Mesenchymal stem cell (in vitro differentiated cells and primary cell): ENCODE results near the gene RPL41.

Experiments
- DNase-seq: peaks from one replicate; pipeline ENCODE4 v3.0.0-alpha.2; 2013
- H2AFZ ChIP-seq: one replicate; pipeline ENCODE4 v1.6.1; 2013; ENCODE audit warnings: low read depth, mild to moderate bottlenecking, control low read depth, inconsistent platforms, low read length, moderate library complexity
- H2AK5ac ChIP-seq: 2 replicates; pipeline ENCODE4 v1.6.1; 2013; ENCODE audit warnings: low read length, moderate library complexity, mild to moderate bottlenecking, inconsistent platforms; ENCODE audit not compliant: severe bottlenecking
- H2BK120ac ChIP-seq: one replicate; pipeline ENCODE4 v1.6.1; 2013; ENCODE audit warnings: low read depth, mild to moderate bottlenecking, inconsistent platforms, low read length, moderate library complexity
- H2BK12ac ChIP-seq, 2 experiments: one replicate each; pipeline ENCODE4 v1.6.1; 2013; ENCODE audit warnings: inconsistent platforms in 2 of 2, low read length in 2 of 2, mild to moderate bottlenecking in 2 of 2, moderate library complexity in 2 of 2, control low read depth in 1 of 2
- H2BK15ac ChIP-seq: one replicate; pipeline ENCODE4 v1.6.1; 2013; ENCODE audit warnings: mild to moderate bottlenecking, low read depth, inconsistent platforms; ENCODE audit not compliant: poor library complexity, severe bottlenecking
- H2BK5ac ChIP-seq: 2 replicates; pipeline ENCODE4 v1.6.1; 2013; ENCODE audit warnings: low read depth, mild to moderate bottlenecking, low read length, control low read depth, inconsistent platforms; ENCODE audit not compliant: poor library complexity, severe bottlenecking
- H3K14ac ChIP-seq, 2 experiments: one replicate each; pipeline ENCODE4 v1.6.1; 2013; ENCODE audit warnings: inconsistent platforms in 2 of 2, low read length in 2 of 2, control low read depth in 1 of 2, mild to moderate bottlenecking in 1 of 2, moderate library complexity in 1 of 2
- H3K18ac ChIP-seq, 2 experiments: one replicate each; pipeline ENCODE4 v1.6.1; 2013; ENCODE audit warnings: inconsistent platforms in 2 of 2, low read length in 2 of 2, control low read depth in 1 of 2, low read depth in 1 of 2, mild to moderate bottlenecking in 1 of 2
- H3K23ac ChIP-seq, 2 experiments: one replicate each; pipeline ENCODE4 v1.6.1; 2013; ENCODE audit warnings: inconsistent platforms in 2 of 2, low read length in 2 of 2, mild to moderate bottlenecking in 2 of 2, moderate library complexity in 2 of 2, control low read depth in 1 of 2
- H3K27ac ChIP-seq: 2 replicates; pipeline ENCODE4 v1.5.1; 2013; ENCODE audit warnings: mild to moderate bottlenecking, moderate library complexity, low read length, control low read depth, inconsistent platforms; ENCODE audit not compliant: poor library complexity, severe bottlenecking
- H3K27me3 ChIP-seq, 2 experiments: 2 replicates each; pipeline versions ENCODE4 v1.6.1 to v1.7.0; 2013; ENCODE audit warnings: low read length in 2 of 2, mild to moderate bottlenecking in 2 of 2, moderate library complexity in 2 of 2, control low read depth in 1 of 2, inconsistent platforms in 1 of 2; ENCODE audit not compliant: control insufficient read depth in 1 of 2, insufficient read depth in 1 of 2
- H3K36me3 ChIP-seq, 2 experiments: 2 replicates each; pipeline versions ENCODE4 v1.6.1 to v1.7.0; 2013; ENCODE audit warnings: low read length in 2 of 2, control low read depth in 1 of 2, inconsistent platforms in 1 of 2, low read depth in 1 of 2, mild to moderate bottlenecking in 1 of 2; ENCODE audit not compliant: insufficient read depth in 2 of 2, control insufficient read depth in 1 of 2
- H3K4ac ChIP-seq, 2 experiments: one replicate each; pipeline ENCODE4 v1.6.1; 2013; ENCODE audit warnings: inconsistent platforms in 2 of 2, low read length in 2 of 2, mild to moderate bottlenecking in 2 of 2, moderate library complexity in 2 of 2, control low read depth in 1 of 2, low read depth in 1 of 2
- H3K4me1 ChIP-seq: 2 replicates; pipeline ENCODE4 v1.6.1; 2013; ENCODE audit warnings: low read depth, low read length, control low read depth; ENCODE audit not compliant: control insufficient read depth, insufficient read depth
- H3K4me2 ChIP-seq: 2 replicates; pipeline ENCODE4 v1.6.1; 2013; ENCODE audit warnings: low read length, mild to moderate bottlenecking, inconsistent platforms; ENCODE audit not compliant: poor library complexity, severe bottlenecking
- H3K4me3 ChIP-seq, 2 experiments: 2 replicates each; pipeline versions ENCODE4 v1.5.1 to v1.7.0; 2013; ENCODE audit warnings: low read length in 2 of 2, mild to moderate bottlenecking in 2 of 2, control low read depth in 1 of 2, low read depth in 1 of 2; ENCODE audit not compliant: insufficient read depth in 1 of 2
- H3K79me1 ChIP-seq: replicated peaks from 2 replicates; pipeline ENCODE4 v1.6.1; 2013; ENCODE audit warnings: mild to moderate bottlenecking, control low read depth, low read length, inconsistent platforms; ENCODE audit not compliant: poor library complexity, severe bottlenecking
- H3K9ac ChIP-seq: 2 replicates; pipeline ENCODE4 v1.7.0; 2013; ENCODE audit warnings: mild to moderate bottlenecking, low read length, moderate library complexity
- H3K9me3 ChIP-seq: 2 replicates; pipeline ENCODE4 v1.7.0; 2013; ENCODE audit warnings: mild to moderate bottlenecking, low read length; ENCODE audit not compliant: control insufficient read depth
- H4K8ac ChIP-seq: one replicate; pipeline ENCODE4 v1.6.1; 2013; ENCODE audit warnings: inconsistent platforms, mild to moderate bottlenecking, low read length, moderate library complexity
- H4K91ac ChIP-seq: one replicate; pipeline ENCODE4 v1.6.1; 2013; ENCODE audit warnings: mild to moderate bottlenecking, low read length, inconsistent platforms
- WGBS: methylation state at CpG from one replicate; pipeline ENCODE4 v1.1.7; 2013; ENCODE audit warnings: mixed read lengths; 5-methylcytosine and 5-hydroxymethylcytosine counted together

Gene RPL41

GRCh38 chr12:56104815-56105608, 11.4 kb upstream of the RPL41 start:
- no peak overlapping the region for H2BK120ac ChIP-seq
- peak overlapping the region in 1 of 2 experiments; percentile 29 for H3K14ac ChIP-seq
- peak; percentile 40 for DNase-seq
- H4K91ac ChIP-seq: no peak overlapping the region
- H3K18ac ChIP-seq: peak overlapping the region; percentile 49 to 75
- peak overlapping the region in 1 of 2 experiments; percentile 78 for H3K23ac ChIP-seq
- H3K79me1 ChIP-seq: peaks cover 4% of the 10 kb centered on the region
- H3K4me3 ChIP-seq: peak overlapping the region; percentile 81 to 98
- H4K8ac ChIP-seq: peak overlapping the region; percentile 0
- peak overlapping the region; percentile 48 for H2BK5ac ChIP-seq
- H3K4me2 ChIP-seq: peak overlapping the region; percentile 67
- no peaks in the 10 kb centered on the region for H3K27me3 ChIP-seq
- H2AFZ ChIP-seq: peak overlapping the region; percentile 6
- H3K9me3 ChIP-seq: no peaks in the 10 kb centered on the region
- H2BK12ac ChIP-seq: no peak overlapping the region
- H3K4me1 ChIP-seq: no peaks in the 10 kb centered on the region
- peaks cover 15 to 33% of the 10 kb centered on the region in 2 experiments for H3K36me3 ChIP-seq
- no peak overlapping the region for H2AK5ac ChIP-seq
- peak overlapping the region; percentile 12 for H2BK15ac ChIP-seq
- H3K27ac ChIP-seq: peak overlapping the region; percentile 49
- H3K9ac ChIP-seq: peak overlapping the region; percentile 97
- under 1% methylated on average over 39 of the region's 40 CpGs for WGBS
- H3K4ac ChIP-seq: peak overlapping the region in 1 of 2 experiments; percentile 27

DNA sequence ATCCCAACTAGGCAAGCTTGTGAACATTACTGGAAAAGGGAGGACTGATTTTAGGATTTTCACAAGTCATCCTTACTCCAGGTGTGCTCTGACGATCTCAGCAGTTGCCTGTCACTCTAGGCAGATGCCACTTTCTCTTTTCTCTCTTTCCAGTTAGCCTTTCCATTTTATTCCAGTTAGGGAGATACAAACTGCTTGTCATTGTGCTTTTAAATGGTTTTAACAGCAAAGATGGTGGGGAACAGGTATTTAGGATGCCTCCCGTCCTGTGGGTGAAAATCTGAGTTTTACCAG, 10.9 kb upstream of the RPL41 start:
- Histone ChIP-seq H2BK12ac (no peak overlapping the region), H3K27me3 (no peaks in the 10 kb centered on the region), H3K9ac (peak overlapping the region; percentile 97), H3K9me3 (no peaks in the 10 kb centered on the region), H2BK120ac (no peak overlapping the region), H3K36me3 (peaks cover 20 to 38% of the 10 kb centered on the region in 2 experiments), H3K23ac (no peak overlapping the region), H3K27ac (no peak overlapping the region), H4K91ac (no peak overlapping the region), H2BK5ac (no peak overlapping the region), H3K14ac (no peak overlapping the region), H3K4me3 (peak overlapping the region in 1 of 2 experiments; percentile 98), H3K4me2 (peak overlapping the region; percentile 67), H2AK5ac (no peak overlapping the region), H3K4ac (no peak overlapping the region), H4K8ac (no peak overlapping the region), H2AFZ (no peak overlapping the region), H3K79me1 (peaks cover 4% of the 10 kb centered on the region), H3K4me1 (no peaks in the 10 kb centered on the region), H3K18ac (no peak overlapping the region), H2BK15ac (no peak overlapping the region)
- WGBS: 29% methylated on average over 1 of the region's 2 CpGs
- no peak for DNase-seq

GRCh38 chr12:56107242-56107641, 9.2 kb upstream of the RPL41 start:
- Histone ChIP-seq H3K14ac (no peak overlapping the region), H3K9me3 (no peaks in the 10 kb centered on the region), H3K23ac (no peak overlapping the region), H3K27ac (no peak overlapping the region), H3K4me3 (no peak overlapping the region), H3K36me3 (peaks cover 30 to 55% of the 10 kb centered on the region in 2 experiments), H4K91ac (no peak overlapping the region), H2AK5ac (no peak overlapping the region), H3K4me2 (no peak overlapping the region), H2BK5ac (no peak overlapping the region), H4K8ac (no peak overlapping the region), H3K18ac (no peak overlapping the region), H2BK120ac (no peak overlapping the region), H3K27me3 (no peaks in the 10 kb centered on the region), H3K79me1 (peaks cover 4% of the 10 kb centered on the region), H2BK15ac (no peak overlapping the region), H3K4ac (no peak overlapping the region), H2AFZ (no peak overlapping the region), H3K4me1 (no peaks in the 10 kb centered on the region), H3K9ac (peak overlapping the region; percentile 97), H2BK12ac (no peak overlapping the region)
- WGBS: 97% methylated on average over 2 of the region's 3 CpGs
- DNase-seq: no peak

DNA sequence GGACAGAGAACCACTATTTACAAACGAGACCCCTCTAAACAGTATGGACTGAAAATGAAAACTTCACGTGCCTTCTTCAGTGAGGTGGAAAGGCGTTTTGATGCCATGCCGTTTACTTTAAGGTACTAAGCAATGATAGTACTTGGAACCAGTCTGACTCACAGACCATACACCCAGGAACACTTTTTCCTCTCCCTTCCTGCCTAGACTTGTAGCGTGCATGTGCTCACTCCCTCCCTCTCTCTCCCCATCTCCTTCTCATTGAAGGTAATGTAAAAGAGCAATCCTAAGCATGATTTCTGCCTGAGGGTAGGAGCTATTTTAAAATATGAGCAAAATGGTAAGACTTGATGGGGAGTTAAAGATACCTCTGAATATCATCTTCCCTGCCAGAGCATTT, 5.9 kb upstream of the RPL41 start:
- no peaks in the 10 kb centered on the region for H3K27me3 ChIP-seq
- H3K79me1 ChIP-seq: peaks cover 4% of the 10 kb centered on the region
- peaks cover 38 to 75% of the 10 kb centered on the region in 2 experiments for H3K36me3 ChIP-seq
- H2BK120ac ChIP-seq: no peak overlapping the region
- H3K18ac ChIP-seq: no peak overlapping the region
- no peaks in the 10 kb centered on the region for H3K4me1 ChIP-seq
- H3K14ac ChIP-seq: no peak overlapping the region
- DNase-seq: no peak
- H3K27ac ChIP-seq: no peak overlapping the region
- no peak overlapping the region for H3K4ac ChIP-seq
- H2BK12ac ChIP-seq: no peak overlapping the region
- H4K91ac ChIP-seq: no peak overlapping the region
- no peak overlapping the region for H3K4me3 ChIP-seq
- H4K8ac ChIP-seq: no peak overlapping the region
- H2BK15ac ChIP-seq: no peak overlapping the region
- H2AK5ac ChIP-seq: no peak overlapping the region
- 95% methylated on average over 4 of the region's 5 CpGs for WGBS
- H3K9me3 ChIP-seq: no peaks in the 10 kb centered on the region
- no peak overlapping the region for H3K4me2 ChIP-seq
- no peak overlapping the region for H3K9ac ChIP-seq
- no peak overlapping the region for H2BK5ac ChIP-seq
- no peak overlapping the region for H3K23ac ChIP-seq
- no peak overlapping the region for H2AFZ ChIP-seq
